LNCaP clone FGC (cell line): ENCODE results near the gene RITA1.
A peak's percentile ranks its signal among the peaks of the same experiment; 100 is the strongest.

Experiments used
- DNase-seq: peaks from one replicate; pipeline ENCODE4 v3.0.0-alpha.2; 2011; ENCODE audit warnings: low read depth
- H3K4me3 ChIP-seq: 2 replicates; pipeline ENCODE4 v1.5.1; 2011; ENCODE audit warnings: mild to moderate bottlenecking, low read depth, low read length, control low read depth
- CTCF ChIP-seq: IDR thresholded peaks from 2 replicates; pipeline ENCODE4 v1.5.1; 2012; ENCODE audit warnings: mild to moderate bottlenecking; ENCODE audit not compliant: control insufficient read depth, insufficient read depth; ENCODE audit errors: extremely low read depth

RITA1 gene

GRCh38 chr12:113216027-113216426, 30.5 kb downstream of the RITA1 start:
- no peak for DNase-seq
- no peak overlapping the region for H3K4me3 ChIP-seq
- no peak for TF ChIP-seq CTCF

- no peak for DNase-seq
- H3K4me3 ChIP-seq, result peak overlapping the region; percentile 73
- TF ChIP-seq CTCF, result no peak
These were observed 35.2 kb downstream of the RITA1 start for GRCh38 chr12:113220593-113221180.

GRCh38 chr12:113221181-113221996, 35.9 kb downstream of the RITA1 start, which contains the start of gene TPCN1:
Gene TPCN1, plus strand, starts transcription at chr12:113221464. Its CDS starts 5,389 bp downstream, at chr12:113226853.
- DNase-seq, result peak; percentile 100
- no peak for TF ChIP-seq CTCF
- H3K4me3 ChIP-seq, result peak within 1 kb of the TSS; percentile 73

GRCh38 chr12:113221997-113222729, 36.6 kb downstream of the RITA1 start:
- no peak for TF ChIP-seq CTCF
- peak overlapping the region; percentile 73 for H3K4me3 ChIP-seq

GRCh38 chr12:113222730-113223531, 37.4 kb downstream of the RITA1 start:
- H3K4me3 ChIP-seq, result peak overlapping the region; percentile 73
- DNase-seq, result peak; percentile 92
- no peak for TF ChIP-seq CTCF

More at GRCh38 chr12:113221997-113222729, 36.6 kb downstream of the RITA1 start:
- DNase-seq, result no peak

GRCh38 chr12:113224955-113225354, 39.4 kb downstream of the RITA1 start:
- H3K4me3 ChIP-seq, result no peak overlapping the region
- no peak for DNase-seq
- no peak for TF ChIP-seq CTCF
